Ovary (tissue), 3 donors: ENCODE data around the gene SLC25A3.

Source experiments
- POLR2A ChIP-seq: fragments of 450-650 bp; IDR thresholded peaks from one replicate; pipeline ENCODE4 v1.6.1; 2017; ENCODE audit warnings: antibody characterized with exemption, mild to moderate bottlenecking, moderate library complexity
- TF ChIP-seq, protein P1 (sequence below), 3 donors: fragments of 450-650 bp in 2 of 3; fragments of 200-600 bp in 1 of 3; IDR thresholded peaks; one replicate each; pipeline versions ENCODE4 v1.5.1 to v1.8.0; 2016 to 2022; ENCODE audit warnings: antibody characterized with exemption in 3 of 3, mild to moderate bottlenecking in 1 of 3
- donor health status: DM: no; HTN: no; CAD: no.

DNA sequence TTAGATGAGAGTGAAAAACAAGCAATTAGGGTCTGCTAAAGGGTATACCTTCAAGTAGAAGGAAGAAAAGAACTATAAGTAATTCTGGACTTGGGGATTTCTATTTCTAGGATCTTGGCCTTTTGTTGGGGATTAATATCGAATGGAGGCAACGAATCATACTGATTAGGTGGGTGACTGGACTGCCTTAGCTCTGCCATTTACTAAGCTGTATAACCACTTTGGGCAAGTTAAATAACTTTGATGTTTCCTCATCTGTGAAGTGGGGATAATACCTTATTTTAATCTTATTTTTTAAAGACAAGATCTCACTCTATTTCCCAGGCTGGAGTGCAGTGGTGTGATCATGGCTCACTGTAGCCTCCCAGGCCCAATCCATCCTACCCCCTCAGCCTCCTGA, 44.5 kb downstream of the SLC25A3 start:
- TF ChIP-seq, protein P1, sequence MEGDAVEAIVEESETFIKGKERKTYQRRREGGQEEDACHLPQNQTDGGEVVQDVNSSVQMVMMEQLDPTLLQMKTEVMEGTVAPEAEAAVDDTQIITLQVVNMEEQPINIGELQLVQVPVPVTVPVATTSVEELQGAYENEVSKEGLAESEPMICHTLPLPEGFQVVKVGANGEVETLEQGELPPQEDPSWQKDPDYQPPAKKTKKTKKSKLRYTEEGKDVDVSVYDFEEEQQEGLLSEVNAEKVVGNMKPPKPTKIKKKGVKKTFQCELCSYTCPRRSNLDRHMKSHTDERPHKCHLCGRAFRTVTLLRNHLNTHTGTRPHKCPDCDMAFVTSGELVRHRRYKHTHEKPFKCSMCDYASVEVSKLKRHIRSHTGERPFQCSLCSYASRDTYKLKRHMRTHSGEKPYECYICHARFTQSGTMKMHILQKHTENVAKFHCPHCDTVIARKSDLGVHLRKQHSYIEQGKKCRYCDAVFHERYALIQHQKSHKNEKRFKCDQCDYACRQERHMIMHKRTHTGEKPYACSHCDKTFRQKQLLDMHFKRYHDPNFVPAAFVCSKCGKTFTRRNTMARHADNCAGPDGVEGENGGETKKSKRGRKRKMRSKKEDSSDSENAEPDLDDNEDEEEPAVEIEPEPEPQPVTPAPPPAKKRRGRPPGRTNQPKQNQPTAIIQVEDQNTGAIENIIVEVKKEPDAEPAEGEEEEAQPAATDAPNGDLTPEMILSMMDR (IDR thresholded peaks at IDR 0.05) = no peak
- no peak for TF ChIP-seq POLR2A
